Tibial nerve (tissue), 3 donors: Measurements from ENCODE around the gene NFATC2.

ENCODE experiments used
- CTCF ChIP-seq, 5 experiments: fragments of 200-600 bp in 3 of 5; fragments of 450-650 bp in 2 of 5; sonication (generic) in 3 of 5; IDR thresholded peaks; one replicate each; pipeline ENCODE4 v1.5.1; 2016 to 2019; ENCODE audit warnings: antibody characterized with exemption in 5 of 5, mild to moderate bottlenecking in 3 of 5, moderate library complexity in 2 of 5
- POLR2A ChIP-seq, 2 donors: fragments of 450-650 bp; IDR thresholded peaks; one replicate each; pipeline ENCODE4 v1.6.1; 2017; ENCODE audit warnings: antibody characterized with exemption in 2 of 2, mild to moderate bottlenecking in 2 of 2, moderate library complexity in 2 of 2

GRCh38 chr20:51571460-51571794 lies 28.9 kb upstream of the NFATC2 start:
- TF ChIP-seq CTCF (IDR thresholded peaks at IDR 0.05), result no peak
- no peak for TF ChIP-seq POLR2A (IDR thresholded peaks at IDR 0.05)
